GM18909 (cell line): ENCODE results near the gene CACNA1C.

Experiments
- ATAC-seq: cut with Tn5 transposase; IDR thresholded peaks from one replicate; pipeline ENCODE4 v1.9.1; 2021; ENCODE audit warnings: mild to moderate bottlenecking; ENCODE audit not compliant: unreplicated experiment, poor library complexity

CACNA1C gene

GRCh38 chr12:2108975-2109671 is 56.3 kb downstream of the CACNA1C start:
- no peak for ATAC-seq

- ATAC-seq = no peak
Measured at GRCh38 chr12:2110127-2110526, 57.3 kb downstream of the CACNA1C start.

GRCh38 chr12:2110849-2111566 is 58.2 kb downstream of the CACNA1C start:
- no peak for ATAC-seq

GRCh38 chr12:2111826-2112225 is 59.0 kb downstream of the CACNA1C start:
- no peak for ATAC-seq

GRCh38 chr12:2112401-2112800 is 59.6 kb downstream of the CACNA1C start:
- no peak for ATAC-seq

- ATAC-seq = no peak
Measured at GRCh38 chr12:2113119-2113912, 60.5 kb downstream of the CACNA1C start.

- ATAC-seq = no peak
Measured at GRCh38 chr12:2114071-2114470, 61.3 kb downstream of the CACNA1C start.

GRCh38 chr12:2115101-2115845 is 62.5 kb downstream of the CACNA1C start:
- ATAC-seq = no peak

GRCh38 chr12:2117541-2117940 is 64.8 kb downstream of the CACNA1C start:
- no peak for ATAC-seq

GRCh38 chr12:2118061-2118460 is 65.3 kb downstream of the CACNA1C start:
- ATAC-seq = no peak

- no peak for ATAC-seq
Measured at GRCh38 chr12:2118481-2119255, 65.9 kb downstream of the CACNA1C start.

GRCh38 chr12:2119266-2119665 is 66.5 kb downstream of the CACNA1C start:
- ATAC-seq = no peak

- no peak for ATAC-seq
Measured at GRCh38 chr12:2120982-2121758, 68.4 kb downstream of the CACNA1C start.

- no peak for ATAC-seq
Measured at GRCh38 chr12:2124466-2125023, 71.8 kb downstream of the CACNA1C start.

- no peak for ATAC-seq
Measured at GRCh38 chr12:2125651-2126522, 73.1 kb downstream of the CACNA1C start.

- ATAC-seq = no peak
Measured at GRCh38 chr12:2126676-2127406, 74.1 kb downstream of the CACNA1C start.

GRCh38 chr12:2129076-2129475 is 76.3 kb downstream of the CACNA1C start:
- no peak for ATAC-seq
